NCI-H82 treated with DMSO at 0.1 percent for 48 hours (cell line): ENCODE results near the gene KLF17.

ENCODE experiments used
- DNase-seq: peaks from one replicate; lab custom pipeline; 2025; ENCODE audit not compliant: unreplicated experiment; lab: John Stamatoyannopoulos, UW

KLF17 gene

DNA sequence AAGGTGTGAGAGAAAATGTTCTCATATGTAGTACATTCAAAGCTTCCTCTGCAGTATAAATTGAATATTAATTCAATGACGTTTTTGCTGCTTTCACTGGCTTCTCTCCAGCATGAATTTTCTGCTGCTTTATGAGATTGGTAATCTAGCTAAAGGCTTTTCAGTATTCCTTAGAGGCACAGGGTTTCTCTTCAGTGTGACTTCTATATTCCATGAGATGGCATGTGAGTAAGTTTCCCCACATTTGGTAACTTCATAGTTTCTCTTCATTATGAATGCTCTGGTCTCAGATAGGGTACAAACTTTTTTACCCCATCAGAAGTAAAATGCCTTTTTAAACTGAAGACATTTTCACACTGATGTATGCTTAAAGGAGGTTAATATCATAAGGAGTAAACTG is 33.2 kb downstream of the KLF17 start:
- DNase-seq: no peak

GRCh38 chr1:44152692-44153091 is 34.1 kb downstream of the KLF17 start:
- DNase-seq: no peak

DNA sequence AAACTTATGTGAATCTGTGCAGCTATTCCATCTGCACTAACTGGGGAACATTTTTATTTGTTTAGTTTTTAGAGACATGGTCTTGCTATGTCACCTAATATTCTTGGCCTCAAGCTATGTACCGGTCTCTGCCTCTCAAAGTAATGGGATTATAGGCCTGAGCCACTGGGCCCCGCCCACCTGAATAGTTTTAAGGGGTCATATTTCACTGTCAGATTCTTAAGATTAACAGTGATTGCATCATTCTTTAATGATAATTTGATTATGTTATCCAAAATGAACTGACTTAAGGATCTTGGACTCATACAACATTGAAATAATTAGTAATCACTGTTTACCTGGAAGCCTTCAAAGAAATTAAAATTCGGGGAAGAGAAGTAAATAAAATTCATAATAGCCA is 35.4 kb downstream of the KLF17 start:
- peak; percentile 94 for DNase-seq

DNA sequence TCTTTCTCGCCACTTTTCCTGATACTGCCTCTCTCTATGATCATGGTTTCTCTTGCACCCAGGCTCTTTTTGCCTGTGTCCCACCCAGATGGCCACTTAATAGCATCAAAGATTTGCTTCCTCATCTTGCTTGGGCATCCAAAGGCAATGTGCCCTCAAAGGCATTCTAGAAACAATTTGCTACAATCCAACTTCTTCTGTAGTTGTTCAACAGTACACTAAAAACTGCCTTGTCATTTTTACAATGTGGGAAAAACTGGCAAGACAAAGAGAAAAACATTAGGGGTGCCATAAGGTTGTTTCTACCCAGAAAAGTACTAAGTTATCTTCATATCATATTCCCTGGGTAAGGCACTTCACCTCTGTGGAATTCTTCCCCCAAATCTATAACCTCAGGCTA is 39.3 kb downstream of the KLF17 start:
- DNase-seq: no peak

- DNase-seq: no peak
Measured at GRCh38 chr1:44158871-44159270, 40.2 kb downstream of the KLF17 start.

GRCh38 chr1:44161546-44161945 is 42.9 kb downstream of the KLF17 start:
- DNase-seq: no peak

DNA sequence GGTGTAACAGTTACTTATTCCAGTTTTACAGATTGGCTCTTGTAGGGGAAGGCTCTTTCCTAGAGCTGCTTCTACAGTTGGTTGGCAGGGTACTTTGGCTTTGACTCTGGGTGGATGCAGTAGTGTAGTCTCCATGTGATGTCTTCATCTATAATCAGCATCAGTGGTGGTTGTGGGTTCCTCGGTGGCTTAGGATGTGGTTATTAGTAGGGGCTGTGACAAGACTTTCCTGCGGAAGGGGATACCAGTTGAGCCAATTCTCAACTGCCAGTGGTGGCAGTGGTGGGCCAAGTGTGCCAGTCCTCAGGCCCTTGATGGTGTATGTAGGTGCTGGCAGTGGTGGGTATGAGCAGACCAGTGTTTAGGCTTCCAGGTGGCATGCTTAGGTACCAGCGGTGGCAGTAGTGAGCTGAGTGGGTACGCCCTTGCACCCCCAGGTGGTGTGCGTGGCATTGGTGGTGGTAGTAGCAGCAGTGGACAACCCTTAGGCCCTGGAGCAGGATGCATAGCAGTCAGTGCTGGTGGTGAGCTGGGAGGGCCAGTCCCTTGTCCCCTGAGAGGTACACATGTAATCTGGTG is 50.0 kb downstream of the KLF17 start:
- no peak for DNase-seq

DNA sequence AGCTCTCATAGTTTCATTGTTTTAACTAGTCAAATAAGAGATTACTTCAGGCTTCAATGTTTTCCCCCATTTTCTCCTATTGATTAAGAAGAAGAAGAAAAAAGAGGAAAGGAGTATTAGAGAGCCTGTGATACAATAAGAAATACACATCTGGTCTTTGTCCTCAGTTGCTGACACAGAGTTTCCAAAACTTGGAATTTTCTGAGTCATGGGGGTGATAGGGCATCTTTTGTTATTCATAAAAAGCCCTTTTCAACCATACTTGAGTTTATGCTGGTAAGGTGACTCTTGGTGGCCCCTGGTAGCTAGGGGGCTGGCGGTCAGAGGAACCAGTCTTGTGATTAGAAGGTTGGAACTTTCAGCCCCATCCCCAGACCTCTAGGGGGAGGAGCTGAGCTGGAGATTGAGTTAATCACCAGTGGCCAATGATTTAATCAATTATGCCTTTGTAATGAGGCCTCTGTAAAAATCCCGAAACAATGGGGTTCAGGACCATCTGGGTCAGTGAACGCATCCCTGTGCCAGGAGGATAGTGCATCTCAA is 51.7 kb downstream of the KLF17 start:
- DNase-seq: no peak

DNA sequence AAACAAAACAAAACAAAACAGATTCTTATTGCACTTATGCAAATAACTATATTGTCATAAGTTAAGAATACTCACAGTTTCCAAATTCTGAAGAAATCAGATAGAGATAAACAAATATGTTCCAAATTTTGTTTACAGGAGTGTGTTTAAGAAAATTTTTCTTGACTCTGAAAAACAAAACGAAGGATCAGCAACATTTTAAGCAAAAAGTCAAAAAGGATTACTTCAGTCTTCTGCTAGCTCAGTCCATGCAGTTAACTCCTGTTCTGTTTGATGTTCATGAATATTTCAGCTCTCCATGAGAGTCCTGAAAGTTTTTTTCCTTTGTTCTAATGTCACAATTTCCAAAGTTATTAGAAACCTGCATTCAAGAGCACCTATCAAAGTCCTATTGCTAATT is 56.0 kb downstream of the KLF17 start:
- no peak for DNase-seq
